NOMO-1 (cell line): Measurements from ENCODE around the gene LRRC56.
"Not testable (repeated sequence)": the region's sequence is repeated elsewhere in the genome, so short reads cannot be mapped to it uniquely, and the experiment has no call there.

ENCODE experiments used
- DNase-seq, 2 experiments: peaks; one replicate each; lab custom pipeline; 2025; ENCODE audit not compliant: unreplicated experiment in 2 of 2; lab: John Stamatoyannopoulos, UW

LRRC56 gene

DNA sequence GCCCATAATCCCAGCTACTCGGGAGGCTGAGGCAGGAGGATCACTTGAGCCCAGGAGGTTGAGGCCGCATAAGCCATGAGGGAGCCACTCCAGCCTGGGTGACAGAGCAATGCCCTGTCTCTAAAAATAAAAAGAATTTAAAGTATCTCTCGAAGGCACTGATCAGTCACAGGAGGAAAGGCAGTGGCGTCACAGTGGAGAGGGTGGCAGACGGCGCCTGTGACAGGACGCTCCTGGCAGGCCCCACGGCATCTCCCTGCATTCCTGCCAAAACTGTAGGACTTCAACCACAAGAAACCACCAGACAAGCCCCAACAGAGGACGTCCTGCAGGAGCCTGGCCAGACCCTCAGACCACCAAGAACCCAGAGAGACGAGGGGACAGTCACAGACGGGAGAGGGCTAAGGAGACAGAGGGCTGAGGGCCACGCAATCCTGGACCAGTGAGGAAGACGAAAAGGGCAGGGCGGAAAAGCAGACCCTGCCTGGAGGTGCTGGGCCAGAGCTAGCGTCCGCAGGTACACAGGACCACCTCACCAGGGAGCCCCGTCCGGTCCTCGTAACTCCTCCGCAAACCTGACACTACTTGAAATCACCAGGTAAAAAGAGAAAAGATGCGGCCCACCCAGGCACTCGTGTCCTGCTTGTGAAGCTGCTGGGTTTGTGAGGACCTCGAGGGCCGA is 36.2 kb upstream of the LRRC56 start:
- no peak for DNase-seq

DNA sequence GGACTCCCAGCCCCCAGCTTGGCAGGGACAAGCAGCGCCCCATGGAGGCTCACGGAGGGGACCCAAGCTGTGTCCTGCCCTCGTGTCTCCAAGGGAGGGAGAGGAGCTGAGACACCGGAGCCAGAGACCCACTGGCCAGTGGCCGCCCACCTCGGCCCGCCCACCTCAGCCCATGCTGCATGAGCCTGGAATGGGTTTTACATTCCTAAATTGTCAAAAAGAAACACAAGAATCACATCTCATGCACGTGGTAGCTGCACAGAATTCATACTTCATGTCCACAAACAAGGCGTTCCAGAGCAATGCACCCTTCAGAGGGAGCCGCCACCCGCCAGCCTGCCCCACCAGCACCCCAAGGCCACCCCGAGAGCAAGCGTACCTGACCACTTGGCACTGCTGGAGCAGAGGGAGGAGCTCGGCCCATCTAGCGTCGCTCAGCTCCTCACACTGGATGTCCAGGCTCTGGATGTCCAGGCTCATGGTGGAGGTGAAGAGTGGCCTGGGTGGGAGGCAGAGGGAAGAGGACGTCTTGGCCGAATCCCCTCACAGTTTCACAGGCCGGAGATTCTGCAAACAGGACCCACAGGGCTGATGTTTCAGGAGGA is 35.5 kb upstream of the LRRC56 start:
- no peak for DNase-seq

DNA sequence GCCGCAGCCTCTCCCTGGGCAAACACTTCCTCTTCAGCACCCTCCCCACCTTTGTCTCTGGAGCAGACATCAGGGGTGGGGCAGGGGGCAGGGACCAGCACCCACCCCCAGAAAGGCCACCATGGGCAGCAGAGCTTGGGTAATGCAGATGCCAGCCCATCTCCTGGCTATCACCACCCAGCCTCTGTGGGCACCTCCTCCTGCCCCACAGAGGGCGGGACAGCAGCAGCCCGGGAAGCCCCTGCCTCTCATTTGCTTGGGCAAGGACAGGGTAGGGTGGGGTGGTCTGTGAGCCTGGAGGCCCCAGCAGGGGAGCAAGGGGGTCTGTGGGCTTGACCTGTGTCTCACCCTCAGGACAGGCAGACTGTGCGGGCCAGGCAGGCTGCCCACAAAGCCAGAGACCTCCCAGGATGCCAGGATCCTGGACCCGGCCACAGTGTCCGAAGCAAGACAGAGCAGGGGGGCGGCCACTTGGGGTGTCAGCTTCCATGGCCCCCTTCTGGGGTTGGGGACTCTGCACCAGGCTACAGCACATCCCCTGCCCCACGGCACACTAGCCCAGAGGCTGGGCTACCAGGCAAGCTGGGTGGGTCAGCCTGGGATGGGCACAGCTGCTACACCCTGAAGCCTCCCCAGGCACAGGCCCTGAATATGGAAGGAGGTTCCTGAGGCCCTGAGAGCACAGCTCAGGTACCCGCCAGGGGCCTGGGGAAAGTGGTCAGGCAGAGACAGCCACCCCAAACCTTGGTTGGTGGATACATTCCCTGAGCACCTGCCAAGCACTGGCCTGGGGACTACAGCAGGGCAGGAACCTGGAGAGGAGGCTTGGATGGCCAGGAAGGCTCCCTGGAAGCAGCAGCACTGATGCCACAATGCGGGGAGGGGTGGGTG is 34.8 kb upstream of the LRRC56 start:
- DNase-seq = no peak

DNA sequence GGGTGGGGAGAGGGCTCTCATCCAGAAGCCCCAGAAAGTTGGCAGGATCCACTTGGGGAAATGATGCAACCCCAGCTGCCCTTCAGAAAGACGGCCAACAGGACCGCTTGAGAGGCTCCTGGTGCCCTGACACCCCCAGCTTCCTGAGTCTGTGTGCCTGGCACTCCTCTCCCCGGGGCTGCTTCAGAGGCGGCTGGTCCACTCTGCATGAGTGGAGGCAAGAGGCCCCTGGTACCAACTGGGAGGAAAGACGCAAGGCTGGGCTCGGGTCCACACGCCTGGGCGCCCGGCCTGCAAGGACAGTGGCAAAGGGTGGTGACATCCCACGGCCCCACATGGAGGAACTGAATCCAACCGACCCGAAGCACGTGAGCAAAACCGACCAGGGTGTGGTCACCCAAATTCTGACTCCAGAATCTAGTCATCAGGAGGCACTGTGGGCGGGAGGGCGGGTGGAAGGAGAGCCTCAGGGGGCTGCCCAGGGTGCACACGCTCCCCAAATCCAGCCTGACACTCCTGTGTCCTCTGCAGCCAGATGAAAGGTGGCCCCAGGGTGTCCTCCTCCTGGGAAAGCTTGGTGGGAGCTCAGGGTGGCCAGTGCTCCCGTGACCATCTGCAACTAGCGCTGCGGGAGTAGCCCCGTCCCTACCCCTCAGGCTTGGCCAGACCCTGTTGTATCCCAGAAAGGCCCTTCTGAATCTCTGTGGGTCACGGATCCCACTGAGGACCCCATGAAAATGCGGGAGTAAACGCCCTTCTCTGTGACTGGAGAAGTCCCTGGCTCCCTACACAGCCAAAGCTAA is 33.9 kb upstream of the LRRC56 start:
- peak; percentile 92 to 94 for DNase-seq

DNA sequence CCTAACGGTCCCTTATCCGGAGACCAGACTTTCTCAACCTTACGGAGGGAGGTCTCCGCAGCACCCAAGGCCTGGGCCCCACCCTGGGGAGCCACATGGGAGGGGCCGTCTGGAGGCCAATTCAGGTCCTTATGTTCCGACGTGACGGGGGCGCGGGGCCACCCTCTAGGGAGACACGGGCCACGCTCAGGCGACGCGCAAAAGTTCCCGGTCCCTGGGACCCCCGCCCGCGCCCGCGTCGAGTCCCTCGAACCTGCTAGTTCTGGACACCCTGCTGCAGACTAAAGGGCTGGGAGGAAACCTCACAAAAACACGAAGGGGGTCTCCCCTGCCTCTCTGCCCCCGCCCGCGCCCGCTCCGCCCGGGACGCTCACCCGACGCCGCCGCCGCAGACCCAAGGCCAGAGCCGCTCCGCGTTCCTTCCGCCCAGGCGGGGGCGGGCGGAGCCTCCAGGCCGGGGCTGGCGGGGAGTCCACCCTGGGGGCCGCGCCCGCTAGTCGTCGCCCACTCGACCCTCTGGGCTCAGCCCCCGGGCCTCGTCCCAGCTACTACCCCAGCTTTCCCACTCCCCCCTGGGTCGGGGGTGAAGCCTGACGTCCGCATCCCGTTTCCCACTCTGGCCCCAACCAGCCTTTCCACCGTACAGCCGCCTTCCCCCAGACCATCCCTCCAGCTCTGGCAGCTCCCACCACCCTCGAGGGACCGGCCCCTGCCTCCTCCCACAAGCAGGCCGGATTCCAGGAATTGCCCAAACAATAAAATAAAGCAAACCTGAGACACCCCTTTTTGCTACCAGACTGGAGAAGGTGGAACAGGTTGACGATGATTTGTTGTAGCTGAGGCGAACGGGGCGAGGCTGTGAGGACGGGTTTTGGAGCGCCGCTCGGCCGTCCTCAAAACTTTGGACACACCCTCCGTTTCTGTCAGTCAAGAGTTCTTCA is 33.0 kb upstream of the LRRC56 start:
- DNase-seq = peak; percentile 50 to 59

DNA sequence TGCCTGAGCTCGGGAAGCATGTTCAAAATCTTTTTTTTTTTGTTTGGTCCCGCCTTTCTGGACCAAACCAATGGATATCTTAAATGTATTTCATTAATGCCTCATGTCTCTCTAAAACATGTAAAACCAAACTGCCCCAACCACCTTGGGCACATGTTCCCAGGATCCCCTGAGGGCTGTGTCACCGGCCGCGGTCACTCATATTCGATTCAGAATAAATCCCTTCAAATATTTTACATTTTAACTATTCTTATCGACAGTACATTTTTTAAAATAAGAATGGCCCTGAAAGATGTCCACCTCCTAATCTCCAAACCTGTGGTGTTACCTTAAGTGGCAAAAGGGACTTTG is 32.4 kb upstream of the LRRC56 start:
- DNase-seq = no peak

DNA sequence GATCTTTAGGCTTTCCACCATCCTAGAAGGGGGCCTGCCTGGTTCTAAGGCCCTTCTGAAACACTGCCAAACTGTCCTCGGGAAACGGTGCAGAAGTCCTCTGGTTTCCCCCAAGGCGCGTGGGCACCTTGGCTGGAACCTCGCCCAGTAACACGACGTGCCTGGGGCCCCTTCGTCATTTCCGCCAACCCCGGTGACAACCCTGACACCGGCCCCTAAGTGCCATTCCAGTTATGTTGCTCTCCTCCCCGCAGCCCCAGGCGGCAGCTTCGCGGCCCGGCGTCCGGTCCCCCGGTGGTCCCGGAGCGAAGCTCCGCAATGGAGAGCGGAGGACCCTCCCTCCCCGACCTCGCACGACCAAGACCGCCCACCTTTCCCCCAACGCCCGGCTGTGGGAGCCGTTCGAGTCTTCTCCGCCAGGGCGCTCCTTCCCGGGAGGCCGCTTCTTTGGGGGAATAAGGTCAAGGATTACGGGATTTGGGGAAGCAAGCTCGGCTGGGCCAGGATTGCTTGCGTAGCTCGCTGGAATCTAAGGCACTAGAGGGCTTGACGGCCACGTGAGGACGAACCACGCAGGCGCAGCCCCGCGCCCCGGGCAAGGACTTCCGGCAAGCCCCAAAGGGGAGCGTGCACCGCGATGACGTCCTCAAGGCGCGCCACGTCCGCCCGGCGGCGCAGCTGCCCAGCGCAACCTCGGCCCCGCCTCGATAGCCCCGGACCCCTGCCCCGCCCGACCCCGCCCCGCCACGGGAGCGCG is 30.9 kb upstream of the LRRC56 start:
- DNase-seq = peak; percentile 89 to 95

DNA sequence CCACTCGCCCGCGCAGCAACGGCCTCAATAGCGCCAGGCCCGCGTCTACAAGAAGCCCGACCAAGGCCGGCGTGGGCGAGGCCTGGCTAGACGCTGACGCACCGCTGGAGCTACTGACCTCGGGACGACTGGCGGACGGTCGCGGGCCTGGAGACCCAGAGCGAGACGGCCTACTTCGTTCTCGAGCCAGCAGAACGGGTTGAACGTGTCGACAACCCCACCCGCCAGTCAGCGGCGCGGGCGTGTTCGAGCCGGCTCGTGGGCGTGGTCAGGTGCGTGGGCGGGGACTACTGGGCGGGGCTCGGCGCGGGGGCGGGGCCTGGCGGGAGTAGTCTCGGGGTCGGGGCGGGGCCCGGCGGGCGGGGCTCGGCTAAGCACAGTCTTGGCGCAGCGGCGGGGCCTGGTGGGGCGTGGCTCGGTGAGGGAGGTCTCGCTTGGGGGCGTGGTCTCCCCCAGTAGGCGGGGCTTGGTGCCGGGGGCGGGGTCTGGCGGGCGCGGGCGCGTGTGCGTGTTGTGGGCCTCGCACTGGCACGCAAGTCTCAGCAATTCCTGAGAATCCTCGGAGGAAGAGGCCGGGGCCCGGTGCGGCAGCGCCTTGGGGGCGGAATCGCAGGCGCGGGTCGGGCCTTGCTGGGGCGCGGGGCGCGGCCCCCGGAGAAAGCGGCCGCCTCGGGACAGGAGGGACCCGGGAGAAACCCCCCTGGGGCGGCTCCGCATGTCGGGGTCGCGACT is 30.2 kb upstream of the LRRC56 start, which contains the start of gene RNH1:
RNH1 (minus strand) TSS at position 248 of the 732 bp plus-strand sequence. CDS start 5,080 bp downstream, outside the sequence.
- peak; percentile 81 to 94 for DNase-seq

DNA sequence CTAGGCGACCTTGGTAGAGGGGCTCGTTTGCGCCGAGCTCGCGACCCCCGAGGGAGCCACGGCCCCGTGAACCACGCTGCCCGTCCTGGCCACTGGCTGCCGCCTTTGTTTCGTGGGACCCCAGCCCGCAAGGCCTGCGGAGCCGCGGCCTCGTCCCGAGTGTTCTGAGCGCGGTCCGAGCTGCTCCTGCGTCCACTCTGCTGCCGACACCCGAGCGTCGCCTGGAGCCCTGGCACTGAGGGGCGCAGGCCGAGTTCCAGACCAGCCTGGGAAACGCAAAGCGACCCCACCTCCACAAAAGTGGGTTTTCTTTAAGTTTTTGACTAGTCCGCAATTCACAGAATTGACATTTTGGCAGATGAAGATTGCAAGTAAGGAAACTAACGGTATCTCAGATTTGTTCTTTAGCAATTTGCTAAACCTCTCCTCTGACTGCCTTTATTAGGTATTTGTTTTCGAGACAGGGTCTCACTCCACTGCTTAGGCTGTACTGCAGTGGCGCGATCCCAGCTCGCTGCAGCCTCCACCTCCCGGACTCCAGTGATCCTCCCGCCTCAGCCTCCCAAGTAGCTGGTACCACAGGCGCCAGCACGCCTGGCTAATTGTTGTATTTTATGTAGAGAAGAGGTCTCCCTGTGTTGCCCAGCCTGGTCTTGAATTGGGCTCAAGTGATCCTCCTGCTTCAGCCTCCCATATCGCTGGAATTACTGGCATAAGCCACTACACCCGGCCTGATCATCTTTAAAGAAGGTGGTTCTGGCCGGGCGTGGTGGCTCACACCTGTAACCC is 29.4 kb upstream of the LRRC56 start:
- no peak for DNase-seq

DNA sequence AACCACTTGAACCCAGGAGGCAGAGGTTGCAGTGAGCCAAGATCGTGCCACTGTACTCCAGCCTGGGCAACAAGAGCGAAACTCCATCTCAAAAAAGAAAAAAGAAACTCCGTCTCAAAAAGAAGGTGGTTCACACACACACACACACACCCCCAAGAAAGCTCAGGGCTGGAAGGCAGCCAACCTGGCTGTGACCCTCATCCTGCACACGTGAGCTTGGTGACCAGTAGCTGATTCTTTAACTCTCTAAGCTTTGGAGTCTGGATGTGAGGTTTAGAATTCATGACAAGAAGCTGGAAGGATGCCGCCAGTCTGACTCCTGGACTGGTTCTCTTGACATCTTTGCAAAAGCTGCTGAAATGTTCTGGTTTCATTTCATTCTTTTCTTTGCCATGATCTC is 28.4 kb upstream of the LRRC56 start:
- no peak for DNase-seq

DNA sequence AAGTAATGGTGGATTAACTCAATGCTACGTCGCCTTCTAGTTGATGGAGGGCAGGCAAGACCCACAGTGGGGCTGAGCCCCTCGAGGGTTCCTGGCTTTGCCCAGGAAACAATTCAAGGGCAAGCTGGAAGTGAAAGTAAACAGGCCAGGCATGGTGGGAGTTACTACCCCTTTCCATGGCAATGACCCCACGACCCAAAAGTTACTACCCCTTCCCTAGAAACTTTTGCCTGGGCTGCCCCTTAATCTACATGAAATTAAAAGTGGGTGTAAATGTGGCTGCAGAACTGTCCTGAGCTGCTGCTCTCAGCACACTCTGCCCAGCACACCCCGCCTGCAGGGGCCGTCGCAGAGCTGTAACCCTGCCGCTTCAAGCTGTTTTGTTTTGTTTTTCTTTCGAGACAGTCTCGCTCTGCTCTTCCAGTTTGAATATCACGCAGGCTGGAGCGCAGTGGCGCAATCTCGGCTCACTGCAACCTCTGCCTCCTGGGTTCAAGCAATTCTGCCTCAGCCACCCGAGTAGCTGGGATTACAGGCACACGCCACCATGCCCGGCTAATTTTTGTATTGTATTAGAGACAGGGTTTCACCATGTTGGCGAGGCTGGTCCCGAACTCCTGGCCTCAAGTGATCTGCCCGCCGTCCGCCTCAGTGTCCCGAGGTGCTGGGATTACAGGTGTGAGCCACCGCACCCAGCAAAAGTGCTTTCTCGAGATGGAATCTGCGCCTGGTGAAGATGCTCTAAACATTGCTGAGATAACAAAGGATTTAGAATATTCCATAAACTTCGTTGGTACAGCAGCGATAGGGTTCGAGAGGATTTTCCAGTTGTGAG is 24.3 kb upstream of the LRRC56 start:
- DNase-seq = peak; percentile 30 to 32

DNA sequence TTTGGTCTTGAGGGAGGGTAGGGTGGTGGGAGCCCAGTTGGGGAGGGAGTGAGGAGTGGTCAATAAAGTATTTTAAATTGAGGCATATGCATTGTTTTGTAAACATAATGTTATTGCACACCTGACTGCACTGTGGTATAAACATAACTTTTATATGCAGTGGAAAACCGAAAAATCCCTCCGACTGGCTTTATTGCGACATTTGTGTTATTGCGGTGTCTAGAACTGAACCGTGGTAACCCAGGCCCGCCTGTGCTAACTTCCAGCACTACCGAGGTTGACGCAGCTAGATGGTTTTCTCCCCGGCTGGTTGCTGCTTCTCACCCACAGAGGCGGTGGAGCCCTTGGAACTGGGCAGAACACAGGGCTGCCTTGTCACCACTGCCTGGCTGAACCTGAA is 22.7 kb upstream of the LRRC56 start:
- peak in 1 of 2 experiments; percentile 35 for DNase-seq

DNA sequence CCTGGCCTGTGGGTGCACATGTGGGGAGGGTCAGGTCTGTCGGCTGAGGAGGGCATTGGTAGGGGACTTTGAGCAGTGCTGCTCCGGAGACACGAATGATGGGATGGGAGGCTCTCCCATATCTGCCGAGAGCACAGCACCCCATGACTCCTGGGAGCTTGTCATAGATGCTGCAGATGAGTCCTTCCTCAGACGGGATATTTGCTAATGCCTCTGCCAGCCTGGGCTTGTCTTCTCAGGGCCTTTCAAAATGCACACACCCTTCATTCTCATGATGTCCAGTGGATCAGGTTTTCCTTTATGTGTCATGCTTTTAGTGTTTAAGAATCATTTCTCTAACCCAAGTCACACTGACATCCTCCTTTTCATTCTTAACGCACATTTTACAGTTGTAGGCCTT is 22.2 kb upstream of the LRRC56 start:
- DNase-seq = no peak

DNA sequence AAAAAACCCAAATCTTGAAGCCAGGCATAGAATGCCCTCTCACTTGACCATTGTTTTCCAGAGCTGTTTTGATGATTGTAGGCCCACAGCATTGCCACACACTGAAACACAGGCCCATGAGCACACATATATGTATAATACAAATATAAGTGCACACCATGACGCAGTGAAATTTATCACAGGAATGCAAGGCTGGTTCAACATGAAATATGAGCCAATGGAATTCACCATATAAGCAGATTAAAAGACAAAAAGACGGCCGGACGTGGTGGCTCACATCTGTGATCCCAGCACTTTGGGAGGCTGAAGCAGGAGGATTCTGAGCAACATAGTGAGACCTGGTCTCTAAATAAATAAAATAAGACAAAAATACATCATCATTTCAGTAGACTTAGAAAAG is 20.9 kb upstream of the LRRC56 start:
- no peak for DNase-seq

DNA sequence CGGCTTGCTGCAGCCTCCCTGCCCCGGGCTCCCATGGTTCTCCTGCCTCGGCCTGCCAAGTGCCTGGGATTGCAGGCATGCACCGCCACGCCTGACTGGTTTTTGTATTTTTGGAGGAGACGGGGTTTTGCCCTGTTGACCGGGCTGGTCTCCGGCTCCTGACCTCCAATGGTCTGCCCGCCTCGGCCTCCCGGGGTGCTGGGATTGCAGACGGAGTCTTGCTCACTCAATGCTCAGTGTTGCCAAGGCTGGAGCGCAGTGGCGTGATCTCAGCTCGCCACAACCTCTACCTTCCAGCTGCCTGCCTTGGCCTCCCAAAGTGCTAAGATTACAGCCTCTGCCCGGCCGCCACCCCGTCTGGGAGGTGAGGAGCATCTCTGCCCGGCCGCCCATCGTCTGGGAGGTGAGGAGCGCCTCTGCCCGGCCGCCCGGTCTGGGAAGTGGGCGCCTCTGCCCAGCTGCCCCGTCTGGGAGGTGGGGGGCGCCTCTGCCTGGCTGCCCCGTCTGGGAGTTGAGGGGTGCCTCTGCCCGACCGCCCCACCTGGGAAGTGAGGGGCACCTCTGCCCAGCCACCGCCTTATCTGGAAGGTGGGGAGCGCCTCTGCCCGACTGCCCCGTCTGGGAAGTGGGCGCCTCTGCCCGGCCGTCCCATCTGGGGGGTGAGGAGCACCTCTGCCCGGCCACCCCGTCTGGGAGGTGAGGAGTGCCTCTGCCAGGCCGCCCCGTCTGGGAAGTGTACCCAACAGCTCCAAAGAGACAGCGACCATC is 20.2 kb upstream of the LRRC56 start:
- not testable (repeated sequence) for DNase-seq
